HepG2 (cell line): ENCODE measurements around the gene BTD. TPM values are rescaled to one million over a fixed set of nuclear protein-coding genes. Genes with fewer than 3 reads are reported as not detected.

Source experiments
- ATAC-seq: fragments of 200-7000 bp; cut with Tn5 transposase; 3 replicates; pipeline ENCODE4 v1.9.1; 2020; ENCODE audit warnings: mild to moderate bottlenecking, moderate library complexity
- BruUV-seq: library from RNA; stranded (reverse); fragments of 400-500 nt; replicated peaks from 2 replicates; lab custom pipeline; 2021; lab: Mats Ljungman, UMichigan
- CTCF ChIA-PET: fragments of 300-600 bp; formaldehyde crosslinking; extraction: SDS; loops from one replicate; lab custom pipeline; 2021; ENCODE audit warnings: low total read pairs, inconsistent platforms, low intra/inter-chr PET ratio; lab: Yijun Ruan, JAX
- POLR2A ChIA-PET: fragments of 350-600 bp; sonication (Branson Sonifier 250); formaldehyde crosslinking; loops from one replicate; lab custom pipeline; 2020; ENCODE audit warnings: antibody characterized with exemption, inconsistent platforms; lab: Yijun Ruan, JAX
- DNase-seq: peaks from one replicate; pipeline ENCODE4 v3.0.0-alpha.2; 2015; ENCODE audit warnings: low spot score
- FAIRE-seq: peaks from 3 replicates; lab custom pipeline; 2011; peaks lifted over from hg19 to GRCh38; lab: Jason Lieb, UNC
- H2AFZ ChIP-seq: one replicate; pipeline ENCODE4 v1.6.1; 2011; ENCODE audit warnings: low read length, inconsistent platforms
- H3K27ac ChIP-seq: fragments of 300-600 bp; 3 replicates; pipeline ENCODE4 v1.8.0; 2011; ENCODE audit warnings: mixed run types, mild to moderate bottlenecking, mixed read lengths, low read length, inconsistent platforms; ENCODE audit not compliant: insufficient read depth; ENCODE audit errors: extremely low read length
- H3K27me3 ChIP-seq, 2 experiments: fragments of 200-600 bp in 1 of 2; 2 replicates in 1 of 2; 3 replicates in 1 of 2; pipeline versions ENCODE4 v1.6.0 to v1.8.0; 2011; ENCODE audit warnings: low read length in 2 of 2, mild to moderate bottlenecking in 2 of 2, moderate library complexity in 2 of 2, inconsistent platforms in 1 of 2; ENCODE audit not compliant: insufficient read depth in 2 of 2, control insufficient read depth in 1 of 2
- H3K36me3 ChIP-seq, 2 experiments: fragments of 200-600 bp in 1 of 2; replicated peaks in 1 of 2; 2 replicates in 1 of 2; 3 replicates in 1 of 2; pipeline versions ENCODE4 v1.5.1 to v1.8.0; 2011; ENCODE audit warnings: low read length in 2 of 2, inconsistent platforms in 1 of 2; ENCODE audit not compliant: insufficient read depth in 2 of 2, control insufficient read depth in 1 of 2
- H3K4me1 ChIP-seq: 2 replicates; pipeline ENCODE4 v1.5.1; 2012; ENCODE audit warnings: low read length, inconsistent platforms; ENCODE audit not compliant: insufficient read depth
- H3K4me2 ChIP-seq: 2 replicates; pipeline ENCODE4 v1.6.0; 2011; ENCODE audit warnings: low read depth, low read length, inconsistent platforms
- H3K4me3 ChIP-seq, 3 experiments: fragments of 200-600 bp in 1 of 3; sonication (generic), shearing (Covaris generic) in 1 of 3; replicated peaks in 1 of 3; 2 replicates each; pipeline ENCODE4 v1.5.1; 2011 to 2016; ENCODE audit warnings: low read length in 3 of 3, inconsistent platforms in 2 of 3, low read depth in 2 of 3, mild to moderate bottlenecking in 2 of 3, control low read depth in 1 of 3, mixed read lengths in 1 of 3; ENCODE audit not compliant: insufficient read depth in 1 of 3
- H3K79me2 ChIP-seq: one replicate; pipeline ENCODE4 v1.6.1; 2011; ENCODE audit warnings: low read length, inconsistent platforms; ENCODE audit not compliant: insufficient read depth
- H3K9ac ChIP-seq: 2 replicates; pipeline ENCODE4 v1.6.0; 2011; ENCODE audit warnings: mild to moderate bottlenecking, low read depth, low read length, inconsistent platforms; ENCODE audit not compliant: insufficient read depth
- H3K9me3 ChIP-seq: 2 replicates; pipeline ENCODE4 v1.5.1; 2012; ENCODE audit warnings: mild to moderate bottlenecking, low read length
- H4K20me1 ChIP-seq: 2 replicates; pipeline ENCODE4 v1.6.0; 2011; ENCODE audit warnings: inconsistent platforms, mild to moderate bottlenecking, low read length, moderate library complexity; ENCODE audit not compliant: insufficient read depth
- NFE2L2 ChIP-seq: fragments of 150-350 bp; IDR thresholded peaks from 2 replicates; pipeline ENCODE4 v1.6.1; 2014; ENCODE audit warnings: low read length
- SKIL ChIP-seq: sonication (generic); formaldehyde crosslinking; IDR thresholded peaks from 2 replicates; pipeline ENCODE4 v1.8.0; 2022; ENCODE audit warnings: missing genetic modification reagents, mild to moderate bottlenecking, moderate library complexity, borderline replicate concordance
- SRSF9 ChIP-seq: fragments of 200-400 bp; formaldehyde crosslinking; IDR thresholded peaks from 2 replicates; pipeline ENCODE4 v1.6.1; 2018; ENCODE audit warnings: borderline replicate concordance, mild to moderate bottlenecking, low read depth, low read length; ENCODE audit not compliant: insufficient read depth, poor library complexity, severe bottlenecking
- SRY ChIP-seq: sonication (generic); formaldehyde crosslinking; IDR thresholded peaks from 2 replicates; pipeline ENCODE4 v1.8.0; 2022; ENCODE audit warnings: mild to moderate bottlenecking, missing genetic modification reagents
- THRA ChIP-seq: sonication (generic); formaldehyde crosslinking; IDR thresholded peaks from 2 replicates; pipeline ENCODE4 v1.4.0; 2020; ENCODE audit warnings: missing genetic modification reagents, borderline replicate concordance
- TOE1 ChIP-seq: sonication (generic); formaldehyde crosslinking; IDR thresholded peaks from 2 replicates; pipeline ENCODE4 v1.4.0; 2020; ENCODE audit warnings: mild to moderate bottlenecking, missing genetic modification reagents
- ZNF10 ChIP-seq: sonication (generic); formaldehyde crosslinking; IDR thresholded peaks from 2 replicates; pipeline ENCODE4 v1.4.0; 2020; ENCODE audit warnings: mild to moderate bottlenecking, low read depth, missing genetic modification reagents, borderline replicate concordance
- ZNF441 ChIP-seq: sonication (generic); formaldehyde crosslinking; IDR thresholded peaks from 2 replicates; pipeline ENCODE4 v1.7.0; 2021; ENCODE audit warnings: missing genetic modification reagents, borderline replicate concordance
- WGBS: methylation state at CpG from one replicate; pipeline ENCODE4 v1.1.6; 2017; ENCODE audit warnings: low lambda C conversion rate; 5-methylcytosine and 5-hydroxymethylcytosine counted together
- in situ Hi-C: cut with HindIII; loops from 2 replicates; pipeline ENCODE4 v1.10.0; 2017; ENCODE audit warnings: low pct_unique_long_range_greater_than_20kb; ENCODE audit not compliant: extremely low pct_ligation_motif_present
- intact Hi-C: fragments of 100-400 bp; cut with micrococcal nuclease; formaldehyde crosslinking; loops from one replicate; pipeline ENCODE4 v1.10.0; 2022; ENCODE audit not compliant: unreplicated experiment
- polyA plus RNA-seq, 8 experiments: library from polyadenylated mRNA; depleted of rRNA in 3 of 8; stranded (reverse) in 7 of 8; unstranded in 1 of 8; fragments of >200 nt; fragmentation: Illumina TruSeq in 4 of 8; extraction: Trizol in 4 of 8; gene quantifications; 2 replicates each; pipeline versions ENCODE4 v1.2.1 to v1.2.3, GENCODE V29; 2011 to 2016; ENCODE audit warnings: low read depth in 4 of 8, missing spikeins in 1 of 8, mixed read lengths in 1 of 8; ENCODE audit not compliant: insufficient read depth in 1 of 8
- total RNA-seq, 5 experiments: library from RNA; depleted of rRNA; stranded (reverse); fragments of >200 nt; fragmentation: Illumina TruSeq; extraction: Trizol; gene quantifications; 2 replicates each; pipeline ENCODE4 v1.2.3, GENCODE V29; 2016; ENCODE audit warnings: low read depth in 1 of 5

Gene BTD
- total and polyA plus RNA-seq, 2 of the 13 experiments (the other 11 are each of a cell fraction or from before 2014, with no cell fraction given): 15.7 to 35.5 TPM

- 93% methylated on average over 6 of the region's 6 CpGs for WGBS
- Histone ChIP-seq H3K79me2 (no peaks in the 10 kb centered on the region), H3K36me3 (no peaks in the 10 kb centered on the region), H2AFZ (no peak overlapping the region), H3K27me3 (no peaks in the 10 kb centered on the region), H3K4me2 (no peak overlapping the region), H3K27ac (no peak overlapping the region), H3K9ac (no peak overlapping the region), H3K9me3 (no peaks in the 10 kb centered on the region), H3K4me3 (no peak overlapping the region), H3K4me1 (no peaks in the 10 kb centered on the region), H4K20me1 (no peaks in the 10 kb centered on the region)
- POLR2A ChIA-PET: no interaction called here
- ATAC-seq: no peak
- BruUV-seq: no TSS peak
- CTCF ChIA-PET: no interaction called here
- in situ Hi-C loops (loop anchor here (25.0 kb wide), 1 partner anchor 599 kb away; no protein-coding TSS in a partner anchor), intact Hi-C loops (no loop called here)
- DNase-seq: no peak
- no peak for TF ChIP-seq SRY
- no peak for TF ChIP-seq SKIL (CRISPR knock-in tag)
- TF ChIP-seq ZNF441: no peak
- TF ChIP-seq THRA (CRISPR knock-in tag): no peak
- TF ChIP-seq ZNF10 (CRISPR knock-in tag): no peak
- TF ChIP-seq TOE1 (CRISPR knock-in tag): no peak
- no peak for TF ChIP-seq SRSF9
- no peak for TF ChIP-seq NFE2L2
- FAIRE-seq: no peak
These were observed 36.8 kb downstream of the BTD start for GRCh38 chr3:15638193-15638890.
